Brain microvascular endothelial cell (primary cell): ENCODE results near the gene KHNYN.

ENCODE experiments used
- DNase-seq: peaks from one replicate; pipeline ENCODE4 v3.0.0-alpha.2; 2020
- H3K27ac ChIP-seq: fragments of 250-450 bp; sonication (Bioruptor Pico); 2 replicates; pipeline ENCODE4 v1.5.1; 2020; ENCODE audit warnings: mild to moderate bottlenecking, moderate library complexity
- H3K27me3 ChIP-seq: fragments of 250-450 bp; sonication (Bioruptor Pico); replicated peaks from 2 replicates; pipeline ENCODE4 v1.5.1; 2020; ENCODE audit warnings: mild to moderate bottlenecking
- H3K36me3 ChIP-seq: fragments of 250-450 bp; sonication (Bioruptor Pico); replicated peaks from 2 replicates; pipeline ENCODE4 v1.5.1; 2020; ENCODE audit warnings: mild to moderate bottlenecking
- H3K4me3 ChIP-seq: 2 replicates; pipeline ENCODE4 v1.5.1; 2011; ENCODE audit warnings: low read depth, mild to moderate bottlenecking, control low read depth, low read length, moderate library complexity
- in situ Hi-C: cut with HindIII; loops from 2 replicates; pipeline ENCODE4 v1.10.0; 2017; ENCODE audit warnings: low sequenced_read_pairs, low pct_ligation_motif_present
- TF ChIP-seq, protein P1 (sequence below): IDR thresholded peaks from 2 replicates; pipeline ENCODE4 v1.5.1; 2011; ENCODE audit warnings: low read depth, mild to moderate bottlenecking, moderate library complexity, low read length, control low read depth, inconsistent platforms; ENCODE audit errors: missing control alignments

The KHNYN gene

DNA sequence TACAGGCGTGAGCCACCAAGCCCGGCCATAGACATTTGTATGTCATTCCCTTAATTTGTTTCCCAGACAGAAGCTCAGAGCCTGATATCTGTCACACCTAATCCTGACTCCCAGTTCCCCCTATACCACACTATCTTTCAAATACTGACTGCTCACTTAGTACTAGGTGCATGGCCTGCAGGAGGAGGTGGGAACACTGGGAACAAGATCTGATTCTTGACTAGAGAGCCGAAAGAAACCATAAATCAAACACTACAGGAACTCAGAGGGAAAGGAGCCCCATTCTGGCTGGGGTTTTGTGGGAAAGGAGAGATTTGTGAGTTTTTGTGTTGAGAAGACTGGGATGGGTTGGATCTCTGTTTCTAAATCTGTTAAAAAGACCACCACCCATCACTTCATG, 4.9 kb downstream of the KHNYN start:
- no peak for DNase-seq
- H3K36me3 ChIP-seq = peaks cover 59% of the 10 kb centered on the region
- TF ChIP-seq, protein P1, sequence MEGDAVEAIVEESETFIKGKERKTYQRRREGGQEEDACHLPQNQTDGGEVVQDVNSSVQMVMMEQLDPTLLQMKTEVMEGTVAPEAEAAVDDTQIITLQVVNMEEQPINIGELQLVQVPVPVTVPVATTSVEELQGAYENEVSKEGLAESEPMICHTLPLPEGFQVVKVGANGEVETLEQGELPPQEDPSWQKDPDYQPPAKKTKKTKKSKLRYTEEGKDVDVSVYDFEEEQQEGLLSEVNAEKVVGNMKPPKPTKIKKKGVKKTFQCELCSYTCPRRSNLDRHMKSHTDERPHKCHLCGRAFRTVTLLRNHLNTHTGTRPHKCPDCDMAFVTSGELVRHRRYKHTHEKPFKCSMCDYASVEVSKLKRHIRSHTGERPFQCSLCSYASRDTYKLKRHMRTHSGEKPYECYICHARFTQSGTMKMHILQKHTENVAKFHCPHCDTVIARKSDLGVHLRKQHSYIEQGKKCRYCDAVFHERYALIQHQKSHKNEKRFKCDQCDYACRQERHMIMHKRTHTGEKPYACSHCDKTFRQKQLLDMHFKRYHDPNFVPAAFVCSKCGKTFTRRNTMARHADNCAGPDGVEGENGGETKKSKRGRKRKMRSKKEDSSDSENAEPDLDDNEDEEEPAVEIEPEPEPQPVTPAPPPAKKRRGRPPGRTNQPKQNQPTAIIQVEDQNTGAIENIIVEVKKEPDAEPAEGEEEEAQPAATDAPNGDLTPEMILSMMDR = no peak

DNA sequence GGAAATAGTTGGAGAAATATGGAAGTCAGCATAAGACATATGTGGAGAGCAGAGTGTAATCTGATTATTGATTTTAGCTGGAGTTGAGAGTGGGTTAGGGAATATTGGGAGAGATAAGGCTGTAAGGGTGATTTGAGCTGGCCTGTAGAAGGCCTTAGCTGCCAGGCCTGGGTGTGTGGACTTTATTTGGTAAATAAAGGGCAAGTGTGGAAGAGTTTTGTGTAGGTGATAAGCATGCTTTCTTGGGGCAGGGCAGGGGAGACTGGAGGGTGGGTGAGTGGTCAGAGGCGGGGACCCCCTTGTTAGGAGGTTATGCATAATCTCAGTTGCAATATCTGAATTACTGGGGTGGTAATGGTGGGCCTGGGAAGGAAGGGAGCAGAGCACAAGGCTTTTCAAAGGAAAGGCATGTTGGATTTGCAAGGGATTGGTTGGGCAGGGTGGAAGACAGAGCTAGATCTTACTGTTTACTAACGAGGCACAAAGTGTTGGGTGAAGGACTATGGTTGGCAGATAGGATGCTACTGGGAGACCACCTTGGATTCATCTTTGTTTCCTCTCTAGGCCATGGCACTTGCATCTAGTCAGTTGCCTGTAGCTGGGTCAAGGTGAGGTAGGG, 5.5 kb downstream of the KHNYN start:
- no peak for DNase-seq
- TF ChIP-seq, protein P1 = no peak
- Histone ChIP-seq H3K36me3 (peaks cover 65% of the 10 kb centered on the region), H3K27me3 (no peaks in the 10 kb centered on the region), H3K4me3 (no peak overlapping the region), H3K27ac (no peak overlapping the region)
- in situ Hi-C loops = loop anchor here (10.0 kb wide), 1 partner anchor 100 kb away; the partner anchor contains the start of genes ADCY4 and RIPK3

More for the DNA sequence above, 4.9 kb downstream of the KHNYN start:
- in situ Hi-C loops = loop anchor here (10.0 kb wide), 1 partner anchor 100 kb away; the partner anchor contains the start of genes ADCY4 and RIPK3
- Histone ChIP-seq H3K27ac (no peak overlapping the region), H3K27me3 (no peaks in the 10 kb centered on the region), H3K4me3 (no peak overlapping the region)

DNA sequence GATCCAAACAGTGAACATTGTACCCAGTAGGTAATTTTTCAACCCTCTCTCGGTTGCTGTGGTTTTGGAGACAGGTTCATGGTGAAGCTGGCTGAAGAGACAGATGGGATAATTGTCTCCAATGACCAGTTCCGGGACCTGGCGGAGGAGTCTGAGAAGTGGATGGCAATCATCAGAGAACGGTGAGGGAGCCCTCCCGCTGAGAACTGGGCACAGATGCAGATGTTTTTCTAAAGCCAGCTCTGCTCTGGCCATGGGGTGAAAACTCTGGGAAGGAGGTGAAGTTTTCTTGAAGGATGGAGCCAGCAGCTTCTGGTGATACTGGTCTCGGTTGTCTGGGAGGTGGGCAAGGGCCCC, 6.2 kb downstream of the KHNYN start:
- Histone ChIP-seq H3K27ac (no peak overlapping the region), H3K27me3 (no peaks in the 10 kb centered on the region), H3K4me3 (no peak overlapping the region), H3K36me3 (peaks cover 70% of the 10 kb centered on the region)
- in situ Hi-C loops = loop anchor here (10.0 kb wide), 1 partner anchor 101 kb away; the partner anchor contains the start of genes ADCY4 and RIPK3
- DNase-seq = no peak
- TF ChIP-seq, protein P1 = no peak

DNA sequence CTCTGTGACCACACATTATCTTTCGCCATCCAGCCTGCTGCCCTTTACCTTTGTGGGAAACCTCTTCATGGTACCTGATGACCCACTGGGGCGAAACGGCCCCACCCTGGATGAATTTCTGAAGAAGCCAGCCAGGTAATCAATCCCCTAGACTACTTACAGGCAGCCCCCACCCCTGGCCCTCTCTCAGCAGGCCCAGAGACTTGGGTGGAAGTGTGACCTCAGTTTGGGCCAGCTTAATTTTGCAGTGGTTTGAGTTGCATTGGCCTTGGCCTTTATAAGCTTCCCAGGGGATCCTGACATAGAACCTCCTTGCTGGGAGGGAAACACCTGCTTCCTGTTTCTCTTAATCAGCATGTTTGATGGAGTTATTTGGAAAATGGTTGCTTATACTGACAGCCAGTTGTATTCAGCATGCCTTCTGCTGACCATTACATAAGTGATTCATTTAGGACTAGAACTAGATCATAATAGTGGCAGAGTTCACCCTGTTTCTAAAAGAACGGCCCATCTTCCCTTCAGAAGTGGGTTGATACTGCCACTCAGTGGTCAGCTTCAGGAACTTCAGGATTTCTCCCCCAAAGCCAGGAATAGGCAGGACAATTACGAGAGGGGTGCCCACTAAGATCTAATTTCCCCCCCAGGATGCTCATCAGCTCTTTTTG, 6.7 kb downstream of the KHNYN start:
- TF ChIP-seq, protein P1 = peak; percentile 81
- H3K27me3 ChIP-seq = no peaks in the 10 kb centered on the region
- in situ Hi-C loops = loop anchor here (10.0 kb wide), 1 partner anchor 102 kb away; the partner anchor contains the start of genes ADCY4 and RIPK3
- H3K36me3 ChIP-seq = peaks cover 70% of the 10 kb centered on the region
- no peak overlapping the region for H3K4me3 ChIP-seq
- no peak overlapping the region for H3K27ac ChIP-seq
- peak; percentile 43 for DNase-seq

DNA sequence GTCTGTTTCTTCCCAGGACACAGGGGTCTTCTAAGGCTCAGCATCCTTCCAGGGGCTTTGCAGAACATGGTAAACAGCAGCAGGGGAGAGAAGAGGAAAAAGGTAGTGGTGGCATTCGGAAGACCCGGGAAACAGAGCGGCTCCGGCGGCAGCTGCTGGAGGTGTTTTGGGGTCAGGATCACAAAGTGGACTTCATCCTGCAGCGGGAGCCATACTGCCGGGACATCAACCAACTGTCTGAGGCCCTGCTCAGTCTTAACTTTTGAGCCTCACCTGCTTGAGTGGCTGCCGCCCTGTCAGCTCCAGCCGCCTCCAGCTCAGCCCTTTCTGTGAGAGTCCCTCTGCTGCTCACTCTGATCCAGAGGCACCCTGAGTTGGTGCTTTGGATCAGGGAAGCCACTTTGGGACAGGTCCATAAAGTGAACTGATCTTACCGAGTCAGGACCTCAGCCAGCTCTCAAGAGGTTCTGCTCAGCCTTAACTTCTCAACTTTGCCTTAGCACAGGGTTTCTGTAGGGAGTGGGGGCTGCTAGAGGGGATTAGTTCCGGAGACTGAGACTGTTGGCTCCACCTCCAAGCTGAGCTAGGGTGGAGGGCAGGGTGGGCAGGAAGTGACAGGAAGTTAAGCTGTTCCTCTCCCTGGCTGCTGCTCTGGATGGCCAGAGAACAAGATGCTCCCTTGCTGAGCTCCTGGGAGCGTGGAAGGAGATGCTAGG, 7.4 kb downstream of the KHNYN start:
- no peak for DNase-seq
- H3K27me3 ChIP-seq = no peaks in the 10 kb centered on the region
- in situ Hi-C loops = loop anchor here (10.0 kb wide), 1 partner anchor 102 kb away; the partner anchor contains the start of genes ADCY4 and RIPK3
- TF ChIP-seq, protein P1 = no peak
- H3K27ac ChIP-seq = no peak overlapping the region
- no peak overlapping the region for H3K4me3 ChIP-seq
- peaks cover 66% of the 10 kb centered on the region for H3K36me3 ChIP-seq
